Measurements from ENCODE around the gene LRRC71.

Gene LRRC71

DNA sequence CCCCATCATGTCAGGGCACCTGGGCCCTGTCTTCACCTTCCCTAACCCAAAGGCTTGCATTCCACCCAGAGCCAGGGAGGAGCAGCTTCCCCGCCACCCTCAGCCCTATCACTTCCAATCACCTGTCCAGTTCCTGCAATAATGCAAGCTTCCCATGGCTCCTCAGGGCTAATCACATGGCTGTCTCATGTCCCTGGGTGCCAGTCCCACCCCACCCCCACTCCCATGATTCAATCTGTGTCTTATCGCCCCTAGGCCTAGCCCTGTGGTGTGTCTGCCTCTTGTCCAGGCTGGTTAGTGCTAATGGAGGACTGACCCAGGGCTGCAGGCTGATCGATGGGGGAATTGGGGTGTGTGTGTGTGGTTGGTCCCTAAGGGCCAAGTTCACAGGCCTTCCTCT, 37.9 kb upstream of the LRRC71 start:
- Histone ChIP-seq H3K4me2 (ENCODE audit: low read length) (no peak overlapping the region), H3K56ac (ENCODE audit: low read length) (no peak overlapping the region)
- no CpG with 5 or more reads among the region's 3 CpGs for WGBS (ENCODE audit: extremely low coverage, insufficient coverage, low lambda C conversion rate)

DNA sequence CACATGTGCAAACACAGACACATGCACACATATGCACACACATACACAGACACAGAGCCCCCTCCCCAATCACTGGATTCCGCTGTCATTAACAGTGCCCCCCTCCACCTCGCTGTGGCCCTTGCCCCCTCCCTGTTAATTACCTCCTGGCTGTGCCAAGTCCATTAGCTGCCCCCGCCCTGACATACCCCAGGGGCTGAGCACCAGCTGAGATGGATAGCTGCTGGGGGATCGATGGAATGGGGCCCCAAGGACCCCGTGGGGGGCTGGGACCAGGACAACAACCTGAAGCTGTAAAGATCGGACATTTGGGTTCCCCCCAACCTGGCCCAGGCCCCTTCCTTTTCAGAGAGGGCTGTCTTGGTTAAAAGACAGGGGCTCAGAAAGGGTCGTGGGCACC, 36.5 kb upstream of the LRRC71 start:
- Histone ChIP-seq H3K56ac (ENCODE audit: low read length) (no peak overlapping the region), H2BK120ac (ENCODE audit: low read depth, low read length) (no peak overlapping the region), H3K79me2 (ENCODE audit: control insufficient read depth, insufficient read depth, low read length) (no peaks in the 10 kb centered on the region), H3K4me1 (ENCODE audit: control insufficient read depth, low read depth, low read length) (peaks cover 2% of the 10 kb centered on the region), H3K4ac (ENCODE audit: low read depth, low read length) (no peak overlapping the region), H3K36me3 (ENCODE audit: control insufficient read depth, insufficient read depth, low read length) (no peaks in the 10 kb centered on the region), H3K79me1 (ENCODE audit: low read length) (no peaks in the 10 kb centered on the region), H2BK15ac (replicated peaks; ENCODE audit: low read depth) (no peak overlapping the region), H2AK5ac (ENCODE audit: low read length) (no peak overlapping the region), H4K5ac (ENCODE audit: low read length) (no peak overlapping the region), H3K27ac (ENCODE audit: low read depth, low read length) (no peak overlapping the region), H3K27me3 (ENCODE audit: insufficient read depth, low read length, poor library complexity) (no peaks in the 10 kb centered on the region), H3K23ac (ENCODE audit: low read length) (no peak overlapping the region), H3K4me2 (ENCODE audit: low read length) (no peak overlapping the region), H2BK5ac (ENCODE audit: low read length) (no peak overlapping the region), H3K4me3 (ENCODE audit: low read length) (no peak overlapping the region), H3K9ac (ENCODE audit: low read length) (no peak overlapping the region), H4K8ac (ENCODE audit: low read depth, low read length) (no peak overlapping the region), H3K18ac (ENCODE audit: low read length) (no peak overlapping the region)
- DNase-seq = no peak
- no CpG with 5 or more reads among the region's 7 CpGs for WGBS (ENCODE audit: extremely low coverage, insufficient coverage, low lambda C conversion rate)

More for the DNA sequence above, 37.9 kb upstream of the LRRC71 start:
- Histone ChIP-seq H3K36me3 (ENCODE audit: control insufficient read depth, insufficient read depth, low read length) (no peaks in the 10 kb centered on the region), H2AK5ac (ENCODE audit: low read length) (peak overlapping the region; percentile 29), H3K4ac (ENCODE audit: low read depth, low read length) (no peak overlapping the region), H2BK15ac (replicated peaks; ENCODE audit: low read depth) (no peak overlapping the region), H3K23ac (ENCODE audit: low read length) (no peak overlapping the region), H4K5ac (ENCODE audit: low read length) (no peak overlapping the region), H3K27ac (ENCODE audit: low read depth, low read length) (no peak overlapping the region), H2BK120ac (ENCODE audit: low read depth, low read length) (no peak overlapping the region), H4K8ac (ENCODE audit: low read depth, low read length) (no peak overlapping the region), H3K79me1 (ENCODE audit: low read length) (no peaks in the 10 kb centered on the region), H3K4me1 (ENCODE audit: control insufficient read depth, low read depth, low read length) (peaks cover 2% of the 10 kb centered on the region), H3K4me3 (ENCODE audit: low read length) (no peak overlapping the region), H3K18ac (ENCODE audit: low read length) (no peak overlapping the region), H3K27me3 (ENCODE audit: insufficient read depth, low read length, poor library complexity) (no peaks in the 10 kb centered on the region), H2BK5ac (ENCODE audit: low read length) (no peak overlapping the region), H3K79me2 (ENCODE audit: control insufficient read depth, insufficient read depth, low read length) (no peaks in the 10 kb centered on the region), H3K9ac (ENCODE audit: low read length) (no peak overlapping the region)
- DNase-seq = no peak

DNA sequence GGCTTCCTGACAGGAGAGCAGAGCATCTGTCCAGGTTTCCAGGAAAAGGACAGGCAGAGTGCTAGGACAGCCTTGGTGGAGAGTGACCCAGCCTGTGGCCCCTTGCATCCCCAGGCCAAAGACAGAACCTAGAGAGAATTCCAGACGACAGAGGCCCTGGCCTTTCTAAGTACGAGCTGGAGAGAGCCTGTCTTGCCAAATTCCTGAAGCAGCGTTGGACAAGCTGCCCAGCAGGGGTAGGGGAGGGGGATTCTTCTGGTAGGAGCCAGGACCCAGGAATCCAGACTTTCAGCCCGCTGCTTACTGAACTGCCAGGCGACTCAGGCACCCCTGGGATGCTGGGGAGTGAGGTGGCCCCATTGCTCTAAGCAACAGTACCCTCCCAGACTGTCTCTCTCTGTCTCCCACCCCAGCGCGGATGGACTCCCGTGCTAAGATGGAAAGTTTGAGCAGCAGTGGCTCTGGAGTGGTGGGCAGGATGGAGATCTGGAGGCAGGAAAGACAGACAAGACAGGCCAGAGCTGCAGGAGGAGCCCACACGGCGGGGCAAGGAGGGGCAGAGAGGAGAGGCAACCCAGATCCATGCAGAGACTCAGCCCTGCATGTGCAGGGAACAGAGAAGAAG, 35.8 kb upstream of the LRRC71 start:
- Histone ChIP-seq H3K18ac (ENCODE audit: low read length) (no peak overlapping the region), H3K9ac (ENCODE audit: low read length) (no peak overlapping the region), H3K4ac (ENCODE audit: low read depth, low read length) (no peak overlapping the region), H3K4me2 (ENCODE audit: low read length) (no peak overlapping the region), H2BK15ac (replicated peaks; ENCODE audit: low read depth) (no peak overlapping the region), H3K4me3 (ENCODE audit: low read length) (no peak overlapping the region), H2AK5ac (ENCODE audit: low read length) (no peak overlapping the region), H3K4me1 (ENCODE audit: control insufficient read depth, low read depth, low read length) (peaks cover 2% of the 10 kb centered on the region), H2BK120ac (ENCODE audit: low read depth, low read length) (no peak overlapping the region), H3K27ac (ENCODE audit: low read depth, low read length) (no peak overlapping the region), H3K27me3 (ENCODE audit: insufficient read depth, low read length, poor library complexity) (no peaks in the 10 kb centered on the region), H4K8ac (ENCODE audit: low read depth, low read length) (no peak overlapping the region), H3K56ac (ENCODE audit: low read length) (no peak overlapping the region), H4K5ac (ENCODE audit: low read length) (no peak overlapping the region), H3K79me2 (ENCODE audit: control insufficient read depth, insufficient read depth, low read length) (no peaks in the 10 kb centered on the region), H3K36me3 (ENCODE audit: control insufficient read depth, insufficient read depth, low read length) (no peaks in the 10 kb centered on the region), H3K79me1 (ENCODE audit: low read length) (no peaks in the 10 kb centered on the region), H2BK5ac (ENCODE audit: low read length) (no peak overlapping the region), H3K23ac (ENCODE audit: low read length) (no peak overlapping the region)
- no peak for DNase-seq
- WGBS (ENCODE audit: extremely low coverage, insufficient coverage, low lambda C conversion rate) = no CpG with 5 or more reads among the region's 10 CpGs

DNA sequence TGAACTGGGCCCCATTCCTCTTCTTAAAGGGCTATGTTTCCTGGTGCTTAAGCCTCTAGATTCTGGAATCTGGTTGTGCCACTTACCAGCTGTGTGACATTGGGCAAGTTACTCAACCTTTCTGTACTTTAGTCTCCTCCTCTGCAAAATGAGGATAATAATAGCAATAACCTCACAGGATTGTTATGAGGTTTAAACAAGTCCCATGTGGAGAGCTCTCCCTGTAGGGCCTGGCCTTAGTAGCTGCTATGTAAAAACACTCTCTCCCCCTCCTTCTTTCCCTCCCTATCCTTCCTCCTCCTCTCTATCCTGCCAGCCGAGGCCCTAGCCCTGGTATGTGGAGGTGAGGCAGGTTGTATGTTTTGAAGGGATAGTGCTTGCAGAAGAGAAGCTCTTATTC, 35.1 kb upstream of the LRRC71 start:
- Histone ChIP-seq H2BK15ac (replicated peaks; ENCODE audit: low read depth) (no peak overlapping the region), H3K4me1 (ENCODE audit: control insufficient read depth, low read depth, low read length) (peaks cover 2% of the 10 kb centered on the region), H3K23ac (ENCODE audit: low read length) (no peak overlapping the region), H3K27me3 (ENCODE audit: insufficient read depth, low read length, poor library complexity) (no peaks in the 10 kb centered on the region), H4K8ac (ENCODE audit: low read depth, low read length) (no peak overlapping the region), H3K18ac (ENCODE audit: low read length) (no peak overlapping the region), H4K5ac (ENCODE audit: low read length) (no peak overlapping the region), H3K79me2 (ENCODE audit: control insufficient read depth, insufficient read depth, low read length) (no peaks in the 10 kb centered on the region), H3K56ac (ENCODE audit: low read length) (no peak overlapping the region), H3K4me3 (ENCODE audit: low read length) (no peak overlapping the region), H3K4ac (ENCODE audit: low read depth, low read length) (no peak overlapping the region), H2BK5ac (ENCODE audit: low read length) (no peak overlapping the region), H2AK5ac (ENCODE audit: low read length) (no peak overlapping the region), H3K79me1 (ENCODE audit: low read length) (no peaks in the 10 kb centered on the region), H3K36me3 (ENCODE audit: control insufficient read depth, insufficient read depth, low read length) (no peaks in the 10 kb centered on the region), H2BK120ac (ENCODE audit: low read depth, low read length) (no peak overlapping the region), H3K27ac (ENCODE audit: low read depth, low read length) (no peak overlapping the region), H3K9ac (ENCODE audit: low read length) (no peak overlapping the region), H3K4me2 (ENCODE audit: low read length) (no peak overlapping the region)
- DNase-seq = no peak
- WGBS (ENCODE audit: extremely low coverage, insufficient coverage, low lambda C conversion rate) = no CpG with 5 or more reads among the region's 1 CpG

DNA sequence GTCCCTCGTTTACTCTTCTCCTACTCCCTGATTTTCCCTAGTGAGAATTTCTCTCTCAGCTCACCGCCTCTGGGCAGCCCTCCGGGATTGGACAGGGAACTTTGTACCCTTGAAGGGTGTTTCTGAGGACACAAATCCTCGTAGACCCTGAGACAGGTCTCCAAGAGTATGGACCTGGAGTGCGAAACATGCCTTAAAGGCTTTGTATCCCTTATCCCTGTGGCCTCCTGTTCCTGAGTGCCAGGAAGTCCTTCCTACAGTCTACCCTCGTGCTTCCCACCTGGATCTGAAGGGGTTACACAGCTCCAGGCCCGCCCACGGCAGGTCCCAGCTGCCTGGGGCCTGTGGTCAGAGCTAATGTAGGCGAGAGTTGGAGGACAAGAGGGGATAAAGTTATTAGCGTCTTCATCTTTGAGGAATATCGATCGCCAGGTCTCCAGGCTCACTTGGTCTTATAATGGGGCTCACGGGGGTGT, 34.5 kb upstream of the LRRC71 start:
- H3K9ac ChIP-seq (ENCODE audit: low read length) = no peak overlapping the region
- no peak overlapping the region for H2BK120ac ChIP-seq (ENCODE audit: low read depth, low read length)
- H3K79me1 ChIP-seq (ENCODE audit: low read length) = no peaks in the 10 kb centered on the region
- no CpG with 5 or more reads among the region's 13 CpGs for WGBS (ENCODE audit: extremely low coverage, insufficient coverage, low lambda C conversion rate)
- H4K8ac ChIP-seq (ENCODE audit: low read depth, low read length) = no peak overlapping the region
- no peak overlapping the region for H3K56ac ChIP-seq (ENCODE audit: low read length)
- H2BK15ac ChIP-seq (replicated peaks; ENCODE audit: low read depth) = no peak overlapping the region
- H2BK5ac ChIP-seq (ENCODE audit: low read length) = no peak overlapping the region
- H3K4me2 ChIP-seq (ENCODE audit: low read length) = no peak overlapping the region
- no peak overlapping the region for H3K4me3 ChIP-seq (ENCODE audit: low read length)
- no peak overlapping the region for H3K4ac ChIP-seq (ENCODE audit: low read depth, low read length)
- no peak overlapping the region for H3K27ac ChIP-seq (ENCODE audit: low read depth, low read length)
- H3K79me2 ChIP-seq (ENCODE audit: control insufficient read depth, insufficient read depth, low read length) = no peaks in the 10 kb centered on the region
- peaks cover 2% of the 10 kb centered on the region for H3K4me1 ChIP-seq (ENCODE audit: control insufficient read depth, low read depth, low read length)
- DNase-seq = no peak
- H4K5ac ChIP-seq (ENCODE audit: low read length) = no peak overlapping the region
- H3K27me3 ChIP-seq (ENCODE audit: insufficient read depth, low read length, poor library complexity) = no peaks in the 10 kb centered on the region
- no peaks in the 10 kb centered on the region for H3K36me3 ChIP-seq (ENCODE audit: control insufficient read depth, insufficient read depth, low read length)
- no peak overlapping the region for H3K23ac ChIP-seq (ENCODE audit: low read length)
- no peak overlapping the region for H3K18ac ChIP-seq (ENCODE audit: low read length)
- no peak overlapping the region for H2AK5ac ChIP-seq (ENCODE audit: low read length)

All from mesendoderm (in vitro differentiated cells).